ENCODE measurements around the gene NT5C3B. TPM values are rescaled to one million over a fixed set of nuclear protein-coding genes. Genes with fewer than 3 reads are reported as not detected.

The NT5C3B gene
- total and polyA plus RNA-seq, 2 donors (not counting 3 experiments of a cell fraction or from before 2014, with no cell fraction given) = 67.3 to 92.5 TPM

DNA sequence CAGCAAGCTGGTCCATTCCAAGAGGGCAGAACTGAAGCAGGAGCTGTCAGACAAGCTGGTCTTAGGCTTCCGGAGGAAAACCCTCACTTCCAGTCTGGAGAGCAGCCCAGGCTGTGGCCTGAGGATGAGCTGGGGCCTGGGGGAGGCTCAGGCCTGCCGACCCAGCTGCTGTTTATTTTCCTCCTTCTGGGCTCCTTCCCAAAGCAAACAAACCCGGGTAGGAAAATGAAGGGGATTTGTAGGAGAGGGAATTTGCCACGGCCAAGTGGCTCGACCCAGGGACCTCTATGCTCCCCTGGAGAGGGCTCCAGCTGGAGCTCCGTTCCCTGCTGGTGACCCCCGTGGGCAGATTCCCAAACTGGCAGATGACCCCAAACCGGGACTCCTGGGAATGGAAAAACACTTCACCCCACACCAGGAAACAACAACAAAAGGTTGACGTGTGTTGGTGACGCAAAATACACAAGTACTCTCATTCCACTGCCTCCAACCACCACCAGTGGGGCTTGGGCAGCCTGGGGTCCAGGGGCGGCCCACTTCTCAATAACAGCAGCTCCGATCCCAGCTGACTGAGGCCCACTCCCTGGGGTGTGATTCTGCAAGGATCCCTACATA, 58.4 kb downstream of the NT5C3B start:
- TF ChIP-seq, protein P1, sequence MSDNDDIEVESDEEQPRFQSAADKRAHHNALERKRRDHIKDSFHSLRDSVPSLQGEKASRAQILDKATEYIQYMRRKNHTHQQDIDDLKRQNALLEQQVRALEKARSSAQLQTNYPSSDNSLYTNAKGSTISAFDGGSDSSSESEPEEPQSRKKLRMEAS (IDR thresholded peaks at IDR 0.05; ENCODE audit: insufficient read depth, insufficient read length) = no peak
- TF ChIP-seq POLR2AphosphoS5 (IDR thresholded peaks at IDR 0.05; ENCODE audit: insufficient read depth, low read depth, low read length) (peak; percentile 92), POLR2A (IDR thresholded peaks at IDR 0.05; ENCODE audit: low read depth, low read length) (peak; percentile 65), FOS (IDR thresholded peaks at IDR 0.05; ENCODE audit: borderline replicate concordance, insufficient read depth, low read length) (peak; percentile 65), MYC (IDR thresholded peaks at IDR 0.05; ENCODE audit: low read depth, low read length) (no peak), CTCF (IDR thresholded peaks at IDR 0.05; ENCODE audit: extremely low read depth in 1 of 2, insufficient read depth in 1 of 2, low read depth in 1 of 2, low read length in 2 of 2) (peak in 1 of 2 donors; percentile 36), JUN (IDR thresholded peaks at IDR 0.05; ENCODE audit: borderline replicate concordance, insufficient read depth, insufficient read length, low read depth) (peak; percentile 53), GATA2 (IDR thresholded peaks at IDR 0.05; ENCODE audit: insufficient read depth, insufficient read length, low read depth, low read length) (no peak), EZH2 (IDR thresholded peaks at IDR 0.05; ENCODE audit: borderline replicate concordance, low read depth, low read length, severe bottlenecking) (no peak)
- Histone ChIP-seq H3K9me1 (replicated peaks; ENCODE audit: control insufficient read depth, extremely low read depth, insufficient read depth, low read length) (no peaks in the 10 kb centered on the region), H3K4me2 (ENCODE audit: insufficient read depth, low read length) (peak overlapping the region; percentile 65), H3K9ac (replicated peaks; ENCODE audit: extremely low read depth, insufficient read depth, low read length) (peak overlapping the region; percentile 72), H3K27me3 (ENCODE audit: control insufficient read depth in 2 of 2, insufficient read depth in 2 of 2, low read length in 2 of 2) (no peaks in the 10 kb centered on the region), H3K27ac (ENCODE audit: insufficient read depth, low read depth, low read length) (peak overlapping the region; percentile 97), H2AFZ (ENCODE audit: low read depth, low read length) (no peak overlapping the region), H3K4me1 (ENCODE audit: control insufficient read depth, extremely low read depth, insufficient read depth, low read length) (peaks cover 45% of the 10 kb centered on the region), H3K36me3 (ENCODE audit: control insufficient read depth in 2 of 2, extremely low read depth in 1 of 2, insufficient read depth in 2 of 2, low read length in 2 of 2) (peaks cover 0 to 10% of the 10 kb centered on the region in 2 experiments), H4K20me1 (replicated peaks; ENCODE audit: control insufficient read depth, extremely low read depth, insufficient read depth, low read length) (no peaks in the 10 kb centered on the region), H3K4me3 (replicated peaks in 1 of 3; ENCODE audit: insufficient read depth in 1 of 3, low read depth in 1 of 3, low read length in 3 of 3) (no peak overlapping the region), H3K79me2 (ENCODE audit: control insufficient read depth, insufficient read depth, low read length) (no peaks in the 10 kb centered on the region), H3K9me3 (replicated peaks; ENCODE audit: control insufficient read depth, insufficient read depth, low read length) (no peaks in the 10 kb centered on the region)
- no TSS peak for BruUV-seq (replicated peaks)
- dilution Hi-C loops (cut with MboI; ENCODE audit: extremely low pct_ligation_motif_present, low sequenced_read_pairs) (no loop called here), intact Hi-C loops (cut with micrococcal nuclease) (loop anchor here (1.0 kb wide), 6 partner anchors 9 to 88 kb away; partner anchors contain the start of genes JUP and KLHL11)
- POLR2A ChIA-PET = interaction anchor here (0.7 to 3.2 kb wide), 7 partner anchors 9 to 89 kb away, joined by 3 to 82 read pairs (median 6); partner anchors contain the start of genes JUP and P3H4
- CTCF ChIA-PET = interaction anchor here (0.6 to 7.7 kb wide), 14 partner anchors 8 to 153 kb away, joined by 3 to 169 read pairs (median 6); partner anchors contain the start of genes JUP, KLHL11, ODAD4 and P3H4
- FAIRE-seq = peak; percentile 100
- DNase-seq (ENCODE audit: low read depth, low spot score) = peak; percentile 100

All from endothelial cell of umbilical vein (primary cell).